ENCODE results near the gene KDM4B.
A peak's percentile ranks its signal among the peaks of the same experiment; 100 is the strongest.

KDM4B gene

DNA sequence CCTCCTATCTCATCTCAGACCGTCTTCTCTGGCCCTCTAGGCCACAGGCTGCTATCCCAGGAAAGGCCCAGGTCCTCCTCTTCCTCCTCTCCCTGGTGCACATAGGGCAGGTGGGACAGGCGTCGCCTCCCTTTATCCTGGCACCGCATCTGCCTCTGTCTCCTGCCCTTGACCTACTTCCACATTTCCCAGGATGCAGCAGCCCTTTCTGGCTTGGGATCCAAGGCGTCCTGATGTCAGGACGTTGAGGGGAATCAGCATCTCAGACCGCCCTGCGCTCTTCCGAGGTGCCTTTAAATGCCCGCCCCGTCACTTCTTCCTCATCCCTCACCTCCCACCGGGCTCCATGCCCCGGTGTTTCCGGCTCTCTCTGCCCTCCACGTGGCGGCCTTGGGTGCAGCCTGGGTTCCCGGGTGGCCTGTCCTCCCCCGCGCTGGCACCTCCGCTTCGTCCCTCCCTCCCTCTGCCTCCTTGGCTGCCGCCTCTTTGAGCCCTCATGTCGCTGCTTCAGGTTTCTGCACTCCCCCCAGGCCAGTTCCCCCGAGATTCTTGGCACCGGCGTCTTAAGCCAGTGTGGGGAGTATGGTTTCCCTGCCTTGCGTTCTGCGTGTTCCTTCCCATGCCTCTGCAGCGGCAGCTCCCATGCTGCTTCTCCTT is 66.3 kb downstream of the KDM4B start:
- DNase-seq (ENCODE audit: low read depth), result no peak

DNA sequence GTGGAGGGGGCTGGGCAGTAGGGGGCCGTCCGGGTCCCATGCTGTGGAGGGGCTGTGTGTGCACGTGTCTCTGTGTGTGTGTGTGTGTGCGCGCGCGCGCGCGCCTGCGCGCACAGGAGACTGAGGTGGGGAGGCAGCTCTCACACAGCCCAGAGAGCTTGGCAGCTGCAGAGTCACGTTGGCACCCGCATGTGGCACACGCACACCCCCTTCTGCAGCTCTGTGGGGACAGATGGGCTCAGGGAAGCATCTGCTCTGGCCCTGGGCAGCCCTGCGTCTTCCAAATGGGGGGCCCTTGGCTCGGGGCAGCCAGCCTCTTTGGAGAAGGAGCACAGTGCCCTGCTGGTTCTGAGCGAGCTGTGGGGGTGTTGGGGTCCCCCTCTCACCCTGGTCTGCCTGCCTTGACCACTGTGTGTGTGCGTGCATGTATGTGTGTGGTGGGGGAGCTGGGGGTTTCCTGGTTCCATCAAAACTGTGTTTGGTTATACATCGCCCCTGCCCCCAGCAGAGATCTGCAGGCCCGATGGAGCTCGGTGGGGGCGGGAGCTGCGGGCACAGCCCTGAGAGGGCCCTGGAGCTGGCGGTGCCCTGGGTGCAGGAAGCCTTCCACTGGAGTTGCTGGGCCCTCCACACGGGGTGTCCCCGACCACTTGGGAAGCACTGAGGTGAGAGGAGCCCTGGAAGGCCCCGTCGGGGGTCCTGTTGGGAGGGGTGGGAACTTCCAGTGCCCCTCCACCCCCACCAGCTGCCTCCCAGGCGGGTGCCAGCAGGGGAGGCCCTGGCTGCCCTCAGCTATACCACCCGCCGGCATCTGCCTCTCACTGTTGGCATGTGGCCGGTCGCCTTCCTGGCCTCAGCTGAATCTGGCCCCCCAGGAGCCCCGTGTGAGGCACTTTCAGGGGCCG is 67.1 kb downstream of the KDM4B start:
- no peak for DNase-seq (ENCODE audit: low read depth)

DNA sequence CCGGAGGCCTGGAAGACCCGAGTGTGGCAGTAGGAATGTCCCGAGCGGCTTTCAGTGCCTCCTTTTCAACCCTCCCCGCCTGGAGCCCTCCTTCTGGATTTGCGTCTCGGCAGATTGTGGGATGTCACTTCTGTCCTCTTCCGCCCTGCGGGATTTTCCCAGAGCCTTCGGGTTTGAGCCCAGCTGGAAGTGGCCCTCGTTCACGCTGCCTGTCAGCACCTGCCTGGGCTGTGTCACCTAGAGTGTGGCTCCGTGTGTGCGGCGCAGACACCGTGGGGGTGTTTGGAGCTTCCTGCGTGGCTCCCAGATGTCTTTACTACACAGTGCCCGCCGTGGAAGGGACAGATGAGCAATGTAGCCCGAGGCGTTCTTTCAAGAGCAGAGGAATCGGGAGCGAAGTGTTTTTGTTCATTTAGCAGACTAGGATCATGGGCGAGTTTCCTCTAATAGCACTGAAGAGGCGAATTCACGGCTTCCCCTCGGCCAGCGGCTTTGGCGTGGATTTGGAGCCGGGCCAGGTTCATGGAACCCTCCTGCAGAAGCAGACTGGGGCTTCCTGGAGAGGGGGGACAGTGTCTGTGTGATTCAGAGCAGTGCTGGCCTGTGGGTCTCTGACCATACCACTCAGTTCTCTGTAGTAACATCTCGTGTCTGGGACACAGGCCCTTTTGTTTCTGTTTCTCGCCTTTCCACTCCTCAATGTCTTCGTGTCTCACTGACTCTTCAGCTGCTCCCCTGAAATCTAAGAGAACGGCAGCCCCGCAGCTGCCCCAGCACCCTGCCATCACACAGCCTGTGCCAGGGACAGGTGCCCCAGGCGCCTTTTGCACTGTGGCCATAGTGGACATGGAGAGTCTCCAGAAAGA is 68.0 kb downstream of the KDM4B start:
- no peak for DNase-seq (ENCODE audit: low read depth)

DNA sequence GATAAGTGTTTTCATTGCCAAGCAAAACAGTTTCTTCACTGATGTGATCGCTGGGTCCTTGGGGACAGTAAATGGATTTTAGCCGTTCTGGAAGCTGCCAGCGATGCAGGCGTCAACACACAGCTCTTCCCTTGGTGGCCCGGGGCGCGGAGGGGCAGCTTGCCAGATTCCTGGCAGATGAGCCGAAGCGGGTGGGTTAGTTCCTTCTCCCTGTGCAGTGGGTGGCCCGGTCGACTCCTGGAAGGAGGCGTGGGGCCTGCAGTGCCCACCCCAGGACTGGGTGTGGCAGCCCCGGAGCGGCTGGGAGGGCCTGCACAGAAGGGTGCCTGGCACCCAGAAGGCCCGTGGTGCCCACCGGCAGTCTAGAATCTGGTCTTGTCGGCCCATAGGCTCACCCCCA is 69.0 kb downstream of the KDM4B start:
- no peak for DNase-seq (ENCODE audit: low read depth)

DNA sequence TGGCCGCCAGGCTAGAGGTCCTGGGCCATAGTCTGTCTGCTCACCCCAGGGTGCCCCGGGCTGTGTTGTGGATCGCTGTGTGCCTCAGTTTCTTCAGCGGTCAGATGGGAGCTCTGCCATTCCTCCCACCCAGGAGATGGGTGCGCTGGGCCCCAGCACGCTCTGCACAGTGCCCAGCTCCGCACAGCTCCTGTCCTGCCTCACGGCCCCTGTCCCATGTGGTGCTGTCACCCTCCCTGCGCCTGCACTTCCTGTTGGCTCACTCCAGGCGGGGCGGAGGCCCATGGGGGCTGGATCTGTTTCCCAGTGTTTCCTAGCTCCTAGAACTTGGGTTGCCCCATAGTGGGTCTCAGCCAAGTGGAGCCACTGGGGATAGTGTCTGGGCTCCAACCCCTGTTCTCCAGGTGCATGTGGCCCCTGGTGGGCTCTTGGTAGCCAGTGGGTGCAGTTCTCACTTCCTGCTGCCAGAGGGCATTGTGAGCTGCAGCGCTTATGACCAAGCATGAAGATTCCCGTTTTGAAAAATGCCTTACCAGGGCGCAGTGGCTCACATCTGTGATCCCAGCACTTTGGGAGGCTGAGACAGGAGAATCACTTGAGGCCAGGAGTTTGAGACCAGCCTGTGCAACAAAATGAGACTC is 69.8 kb downstream of the KDM4B start:
- DNase-seq (ENCODE audit: low read depth), result no peak

DNA sequence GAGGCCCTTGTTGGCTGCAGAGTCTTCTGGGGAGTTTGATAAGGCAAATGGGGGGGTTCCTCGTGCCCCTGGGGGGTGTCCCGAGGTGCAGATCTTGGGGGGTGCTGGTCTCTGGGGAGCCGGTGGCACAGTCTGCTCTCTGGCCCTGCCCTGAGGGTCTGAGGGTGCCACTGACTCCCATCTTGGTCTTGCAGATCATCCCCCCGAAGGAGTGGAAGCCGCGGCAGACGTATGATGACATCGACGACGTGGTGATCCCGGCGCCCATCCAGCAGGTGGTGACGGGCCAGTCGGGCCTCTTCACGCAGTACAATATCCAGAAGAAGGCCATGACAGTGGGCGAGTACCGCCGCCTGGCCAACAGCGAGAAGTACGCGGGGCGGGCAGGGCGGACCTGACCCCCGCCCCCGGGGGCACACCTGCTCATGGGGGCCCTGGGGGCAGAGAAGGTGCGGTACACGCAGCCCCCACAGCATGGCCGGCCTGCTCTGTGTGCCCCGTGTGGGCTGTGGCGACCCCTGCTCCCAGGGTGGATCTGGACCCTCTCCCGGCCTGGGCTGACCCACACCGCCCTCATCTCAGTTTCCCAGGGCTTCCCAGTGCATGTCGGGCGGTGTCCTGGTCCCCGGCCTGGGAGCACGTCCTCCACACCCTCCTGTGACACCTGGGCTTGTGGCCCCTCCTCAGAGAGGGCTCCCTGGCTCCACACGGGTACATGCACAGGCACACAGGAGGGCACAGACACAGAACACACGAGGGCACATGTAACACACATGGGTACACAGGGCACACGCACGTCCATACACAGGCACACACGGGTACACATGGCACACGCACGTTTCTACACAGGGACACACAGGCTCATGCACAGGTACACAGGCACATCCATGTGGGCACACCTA is 71.0 kb downstream of the KDM4B start:
- DNase-seq (ENCODE audit: low read depth), result no peak

DNA sequence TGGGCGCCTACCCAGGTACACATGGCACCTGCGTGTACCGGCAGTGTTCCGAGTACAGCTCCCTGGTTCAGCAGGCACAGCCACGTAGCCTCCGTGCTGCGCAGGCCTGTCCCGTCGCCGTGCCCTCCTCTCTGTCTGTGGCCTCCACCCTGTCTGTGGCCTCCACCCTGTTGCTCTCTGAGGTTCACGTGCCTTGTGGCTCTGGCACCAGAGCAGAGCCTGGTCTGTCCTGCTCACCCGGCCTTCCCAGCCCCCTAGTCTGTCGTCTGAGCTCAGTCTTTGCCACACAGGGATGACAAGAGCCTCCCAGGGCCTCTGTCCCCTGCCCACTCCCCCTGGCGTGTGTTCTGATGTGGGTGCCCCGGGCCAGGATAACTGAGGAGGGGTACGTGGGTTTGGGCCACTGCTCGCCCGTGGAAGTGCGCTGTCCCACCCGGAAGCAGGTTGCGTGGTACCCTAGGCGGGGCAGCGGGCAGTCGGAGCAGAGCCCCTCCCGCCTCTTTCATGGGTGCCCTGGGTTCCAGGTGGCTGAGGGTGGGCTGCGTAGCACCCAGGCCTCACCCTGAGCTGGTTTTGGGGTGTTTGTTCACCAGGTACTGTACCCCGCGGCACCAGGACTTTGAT is 71.7 kb downstream of the KDM4B start:
- no peak for DNase-seq (ENCODE audit: low read depth)

DNA sequence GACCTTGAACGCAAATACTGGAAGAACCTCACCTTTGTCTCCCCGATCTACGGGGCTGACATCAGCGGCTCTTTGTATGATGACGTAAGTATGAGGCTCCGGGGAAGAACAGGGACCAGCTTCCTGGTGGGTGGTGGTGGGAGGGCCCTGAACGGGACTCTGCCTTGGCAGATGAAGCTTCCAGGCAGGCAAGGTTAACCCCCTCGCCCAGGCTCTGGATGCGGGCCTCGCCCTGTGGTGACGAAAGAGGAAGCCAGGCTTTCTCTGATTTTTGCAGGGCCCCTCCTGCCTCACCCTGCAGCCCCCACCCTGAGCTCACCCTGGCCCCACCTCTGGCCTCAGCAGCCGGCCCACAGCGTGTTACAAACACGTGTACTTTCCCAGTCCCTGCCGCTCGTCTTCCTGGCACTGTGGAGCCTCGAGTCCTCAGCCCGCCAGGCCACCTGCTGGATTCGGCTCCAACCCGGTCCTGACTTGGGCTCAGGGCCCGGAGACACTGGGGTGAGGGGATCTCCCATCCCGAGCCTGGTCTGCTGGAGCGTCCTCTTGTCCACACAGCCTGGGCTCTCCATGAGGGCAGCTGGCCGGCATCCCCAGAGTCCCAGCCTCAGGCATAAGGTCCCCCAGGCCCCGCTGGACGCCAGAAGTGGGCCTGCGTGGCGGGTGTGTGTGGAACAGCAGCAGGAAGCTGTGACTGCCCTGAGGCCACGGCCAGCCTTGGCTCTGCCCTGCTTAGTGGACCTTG is 72.4 kb downstream of the KDM4B start:
- no peak for DNase-seq (ENCODE audit: low read depth)

DNA sequence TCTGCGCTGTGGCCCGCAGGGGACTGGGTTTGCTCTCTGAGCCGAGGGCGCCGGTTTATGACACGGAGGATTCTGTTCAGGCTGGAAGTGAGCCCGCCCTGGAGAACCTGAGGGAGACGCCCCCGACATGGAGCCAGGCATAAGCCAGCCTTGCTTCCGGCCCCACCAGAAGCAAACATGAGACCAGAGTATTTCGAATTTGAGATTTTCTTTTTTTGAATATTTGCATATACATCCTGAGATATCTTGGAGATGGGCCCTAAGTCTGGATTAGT is 72.9 kb downstream of the KDM4B start:
- DNase-seq (ENCODE audit: low read depth), result no peak

DNA sequence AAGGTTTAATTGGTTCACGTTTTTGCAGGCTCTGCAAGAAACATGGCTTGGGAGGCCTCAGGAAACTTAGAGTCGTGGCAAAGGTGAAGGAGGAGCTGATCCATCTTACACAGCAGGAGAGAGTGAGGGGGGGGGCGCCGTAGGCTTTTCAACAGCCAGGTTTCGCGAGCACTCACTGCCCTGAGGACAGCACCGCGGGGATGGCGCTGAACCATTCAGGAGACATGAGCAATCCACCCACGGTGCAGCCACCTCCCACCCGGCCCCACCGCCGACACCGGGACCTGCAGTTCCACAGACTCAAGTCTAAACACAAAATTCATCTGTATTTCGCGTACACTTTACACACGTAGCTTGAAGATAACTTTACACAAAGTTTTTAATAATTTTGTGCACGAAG is 73.6 kb downstream of the KDM4B start:
- no peak for DNase-seq (ENCODE audit: low read depth)

DNA sequence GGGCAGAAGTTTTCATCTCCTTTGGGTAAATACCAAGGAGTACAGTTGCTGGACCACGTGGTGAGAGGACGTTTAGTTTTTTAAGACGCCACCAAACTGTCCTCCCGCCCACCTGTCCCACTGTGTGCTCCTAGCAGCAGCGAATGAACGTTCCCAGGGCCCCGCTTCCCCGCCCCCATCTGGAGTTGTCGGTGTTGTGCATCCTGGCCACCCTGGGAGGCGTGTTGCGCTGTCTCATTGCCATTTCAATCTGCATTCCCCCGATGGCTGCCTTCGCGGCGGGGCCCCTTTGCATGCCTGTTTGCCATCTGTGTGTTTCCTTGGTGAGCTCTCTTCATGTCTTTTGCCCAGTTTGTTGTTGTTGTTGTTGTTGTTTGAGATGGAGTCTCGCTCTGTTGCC is 76.1 kb downstream of the KDM4B start:
- DNase-seq (ENCODE audit: low read depth), result no peak

DNA sequence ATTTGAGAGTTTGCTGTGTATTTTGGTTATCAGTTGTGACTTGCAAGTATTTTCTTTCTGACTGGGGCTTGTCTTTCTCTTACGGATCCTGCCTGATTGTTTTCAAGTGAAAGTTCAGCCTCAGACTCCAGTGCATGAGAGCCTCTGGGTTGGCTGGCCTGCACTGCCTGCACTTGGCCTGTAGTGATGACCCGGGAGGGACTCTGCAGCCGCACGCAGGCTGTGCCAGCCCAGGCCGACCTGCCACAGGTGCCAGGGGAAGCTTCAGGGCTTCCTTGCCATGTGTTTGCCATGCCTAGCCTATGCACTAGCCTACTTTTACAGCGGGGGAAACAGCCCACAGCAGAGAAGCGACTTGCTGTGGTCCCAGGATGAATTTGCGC is 77.0 kb downstream of the KDM4B start:
- no peak for DNase-seq (ENCODE audit: low read depth)

DNA sequence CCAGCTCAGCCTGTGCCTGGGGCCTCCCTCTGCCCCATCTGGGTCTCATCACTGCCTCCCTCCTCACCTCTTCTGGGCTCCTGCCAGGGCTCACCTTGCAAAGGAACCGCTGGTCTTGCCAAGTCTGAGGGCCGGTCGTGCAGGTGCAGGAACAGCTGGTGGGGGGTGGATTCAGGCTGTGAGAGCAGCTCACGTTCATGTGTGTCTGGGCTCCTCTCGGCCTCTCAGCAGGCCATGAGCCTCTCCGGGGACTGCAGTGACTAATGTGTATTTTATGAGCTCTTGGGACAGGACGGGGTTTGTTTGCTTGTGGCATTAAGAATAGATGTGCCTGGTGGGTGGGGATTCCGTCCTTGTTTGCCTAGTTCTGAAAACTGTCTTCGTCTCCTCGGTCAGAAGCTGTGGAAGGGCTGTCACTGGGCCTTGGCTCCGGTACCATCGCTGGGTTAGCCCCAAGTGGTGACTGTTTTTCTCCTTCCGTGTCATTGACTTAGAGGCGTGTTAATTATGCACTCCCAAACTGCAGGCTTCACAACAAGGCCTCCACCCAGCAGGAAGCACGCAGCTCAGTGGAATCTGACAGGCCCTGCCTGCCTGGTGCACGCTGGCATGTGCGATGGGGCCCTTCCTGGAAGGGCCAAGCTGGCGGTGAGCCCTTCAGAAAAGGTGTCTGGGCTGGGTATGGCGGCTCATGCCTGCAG is 77.6 kb downstream of the KDM4B start:
- no peak for DNase-seq (ENCODE audit: low read depth)

DNA sequence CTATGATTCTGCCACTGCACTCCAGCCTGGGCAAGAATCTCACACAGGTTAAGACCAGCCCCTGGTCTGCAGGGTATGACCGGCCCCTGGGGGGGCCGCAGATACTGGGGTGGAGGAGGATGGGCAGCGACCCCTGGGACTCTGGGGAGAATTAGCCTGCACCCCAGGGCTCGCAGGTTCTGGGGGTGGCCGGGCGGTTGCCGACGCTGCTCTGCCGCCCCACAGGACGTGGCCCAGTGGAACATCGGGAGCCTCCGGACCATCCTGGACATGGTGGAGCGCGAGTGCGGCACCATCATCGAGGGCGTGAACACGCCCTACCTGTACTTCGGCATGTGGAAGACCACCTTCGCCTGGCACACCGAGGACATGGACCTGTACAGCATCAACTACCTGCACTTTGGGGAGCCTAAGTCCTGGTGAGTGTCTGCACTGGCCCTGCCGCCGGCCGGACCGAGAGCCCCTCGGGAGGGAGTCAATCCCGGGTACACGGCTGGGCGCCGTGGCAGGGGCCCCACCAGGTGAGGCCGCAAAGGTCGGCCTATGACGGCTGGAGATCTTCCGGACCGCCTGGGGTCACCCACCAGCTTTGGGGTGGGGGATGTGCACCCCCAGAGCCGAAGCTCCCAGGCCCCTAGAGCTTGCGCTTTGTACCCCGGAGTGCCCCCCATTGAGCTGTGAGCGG is 78.5 kb downstream of the KDM4B start:
- DNase-seq (ENCODE audit: low read depth), result no peak

DNA sequence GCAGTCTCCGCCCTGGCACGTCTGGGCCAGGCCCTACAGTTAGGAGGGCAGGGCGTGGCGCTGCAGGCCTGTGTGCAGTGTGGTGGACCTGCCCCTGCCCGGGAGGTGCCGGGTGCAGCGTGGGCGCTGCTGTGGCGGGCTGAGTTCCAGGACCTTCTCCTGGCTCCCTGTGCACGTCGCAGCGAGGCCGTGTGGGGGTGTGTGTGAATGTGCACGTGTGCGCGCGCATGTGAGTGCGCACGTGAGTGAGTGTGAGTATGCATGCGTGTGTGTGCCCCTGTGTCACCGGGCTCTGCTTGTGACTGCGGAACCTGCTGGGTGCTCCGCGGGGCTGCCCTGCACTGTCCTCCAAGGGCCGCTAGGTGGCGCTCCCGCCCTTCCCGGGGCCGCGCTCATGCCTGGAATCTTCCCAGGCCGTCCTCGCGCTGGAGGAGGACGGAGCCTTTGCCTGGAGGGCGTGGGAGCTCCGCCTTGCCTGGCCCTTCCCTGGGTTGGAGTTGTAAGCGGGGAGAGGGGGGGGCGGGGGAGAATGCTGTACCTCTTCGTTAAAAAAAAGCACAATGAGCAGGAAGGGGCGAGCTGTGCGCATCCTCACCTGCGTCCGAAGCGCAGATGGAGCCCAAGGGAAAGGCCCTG is 79.3 kb downstream of the KDM4B start:
- peak; percentile 45 for DNase-seq (ENCODE audit: low read depth)

DNA sequence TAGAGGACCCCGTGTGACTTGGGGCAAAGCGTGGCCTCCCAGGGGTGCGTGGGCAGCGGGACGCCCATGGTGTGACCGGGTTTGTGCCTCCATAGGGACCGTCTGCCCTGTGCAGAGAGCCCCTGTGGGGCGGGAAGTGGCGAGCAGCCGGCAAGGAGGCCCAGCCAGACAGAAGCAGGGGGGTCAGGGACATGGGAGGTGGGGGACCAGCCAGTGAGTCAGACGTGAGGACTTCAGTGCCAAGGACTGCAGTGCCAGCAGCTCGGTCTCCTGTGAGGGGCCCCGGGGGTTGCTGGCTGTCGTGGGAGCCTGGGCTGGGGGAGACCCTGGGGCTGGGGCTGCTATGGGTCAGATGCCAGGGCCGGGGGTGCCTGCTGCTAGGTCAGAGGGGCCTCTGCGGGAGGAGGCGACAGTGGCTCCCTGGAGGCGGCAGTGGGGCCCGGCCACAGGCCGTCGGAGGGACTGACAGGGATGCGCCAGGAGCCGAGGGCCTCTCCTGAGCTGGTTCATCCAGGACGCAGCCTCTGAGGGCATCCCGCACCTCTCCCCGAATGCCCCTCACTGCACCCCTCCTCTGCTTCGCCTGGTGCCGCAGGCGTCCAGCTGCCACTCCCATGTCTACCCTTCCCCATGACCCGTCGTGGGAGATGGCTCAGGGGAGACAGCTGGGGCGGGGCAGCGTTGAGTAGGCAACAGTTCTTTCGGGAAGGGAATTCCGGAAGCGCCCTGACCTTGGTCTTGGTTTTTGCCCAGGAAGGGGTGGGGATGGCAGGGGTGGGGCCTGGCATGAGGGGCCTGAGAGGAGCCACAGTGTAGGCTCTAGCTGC is 80.0 kb downstream of the KDM4B start:
- no peak for DNase-seq (ENCODE audit: low read depth)

DNA sequence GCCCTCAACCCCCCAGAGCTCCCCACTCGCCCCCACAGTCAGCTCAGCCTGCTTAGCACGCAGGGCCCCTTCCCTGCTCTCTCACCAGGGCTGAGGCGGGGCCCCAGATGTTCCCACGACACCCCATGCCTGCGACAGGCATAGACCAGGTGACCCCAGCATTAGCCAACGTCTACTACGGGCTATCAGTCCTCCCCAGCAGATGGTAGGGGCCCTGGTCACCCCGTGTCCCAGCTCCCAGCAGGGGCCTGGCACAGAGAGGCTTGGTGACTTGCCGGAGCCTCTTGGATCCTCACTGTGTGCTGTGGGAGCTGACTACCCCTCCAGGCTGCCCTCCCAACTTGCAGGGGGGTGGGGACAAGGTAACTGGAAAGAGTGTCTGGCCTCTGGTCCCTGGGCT is 80.6 kb downstream of the KDM4B start:
- DNase-seq (ENCODE audit: low read depth), result no peak
